Measurements from ENCODE around the gene C6orf47.

C6orf47 gene

DNA sequence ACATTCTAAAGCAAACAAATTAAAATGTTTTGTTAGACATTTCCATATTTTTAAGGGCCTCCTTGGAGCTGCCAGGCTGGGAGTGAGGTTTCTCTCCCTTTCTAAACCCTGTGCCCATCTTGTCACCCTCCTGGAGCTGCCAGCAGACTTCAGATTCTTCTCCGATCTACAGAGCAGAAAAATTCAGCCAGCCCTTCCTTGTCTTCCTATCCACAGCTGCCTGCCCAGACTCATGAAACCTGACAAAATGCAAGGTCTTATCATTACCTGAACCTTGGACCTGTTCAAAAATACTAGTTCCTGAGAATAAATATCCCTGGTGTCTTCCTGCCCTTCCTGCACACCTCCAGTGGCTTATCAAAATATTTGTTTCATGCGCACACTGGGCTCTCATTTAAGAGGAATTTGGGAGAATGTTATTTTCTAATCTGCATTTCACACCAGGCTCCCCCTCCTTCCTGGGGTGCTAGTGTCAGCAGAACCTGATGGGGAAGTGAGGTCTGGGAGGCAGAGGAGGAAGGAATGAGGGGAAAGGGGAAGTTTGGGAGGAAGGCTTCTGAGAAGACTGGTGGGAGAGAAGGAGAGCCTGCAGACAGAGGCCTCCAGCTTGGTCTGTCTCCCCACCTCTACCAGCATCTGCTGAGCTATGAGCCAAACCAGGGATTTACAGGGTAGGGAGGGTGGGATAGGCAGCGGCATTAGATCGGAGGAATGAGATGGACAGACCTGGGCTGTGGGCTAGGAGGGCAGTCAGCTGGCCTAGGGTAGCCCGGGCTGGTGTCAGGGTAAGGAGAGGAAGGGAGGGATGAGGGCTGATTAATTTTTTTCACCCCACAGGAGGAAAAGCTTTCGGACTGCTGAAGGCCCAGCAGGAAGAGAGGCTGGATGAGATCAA, 45.6 kb downstream of the C6orf47 start, which contains the start of gene AIF1:
Gene AIF1 (plus strand): TSS at position 551 of the 895 bp plus-strand sequence. CDS start 96 bp downstream, at position 647.
- no peak for DNase-seq (ENCODE audit: low read depth in 2 of 2)

DNA sequence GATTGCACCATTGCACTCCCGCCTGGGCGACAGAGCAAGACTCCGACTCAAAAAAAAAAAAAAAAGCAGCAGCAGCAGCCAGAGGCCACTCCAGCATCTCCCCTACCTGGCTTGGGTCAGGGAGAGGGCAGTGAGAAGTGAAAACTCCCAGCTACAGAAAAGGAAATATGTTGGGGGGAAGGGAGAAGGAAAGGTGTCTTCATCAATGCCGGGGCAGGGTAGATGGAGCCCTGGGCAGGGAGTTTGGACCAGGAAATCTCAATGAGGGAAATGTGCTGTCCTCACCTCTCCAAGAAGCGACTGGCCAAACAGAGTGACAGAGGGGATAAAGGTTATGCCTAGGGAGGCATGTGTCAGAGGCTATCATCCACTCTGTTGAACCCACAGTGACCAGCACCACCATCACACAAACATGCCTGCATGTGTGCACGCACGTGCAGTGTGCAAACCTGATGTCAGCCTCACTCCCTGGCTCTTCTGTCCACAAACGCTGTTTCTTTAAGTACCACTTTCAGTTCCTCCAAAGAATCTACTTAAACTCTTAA, 46.4 kb downstream of the C6orf47 start:
- DNase-seq (ENCODE audit: low read depth in 2 of 2), result no peak

DNA sequence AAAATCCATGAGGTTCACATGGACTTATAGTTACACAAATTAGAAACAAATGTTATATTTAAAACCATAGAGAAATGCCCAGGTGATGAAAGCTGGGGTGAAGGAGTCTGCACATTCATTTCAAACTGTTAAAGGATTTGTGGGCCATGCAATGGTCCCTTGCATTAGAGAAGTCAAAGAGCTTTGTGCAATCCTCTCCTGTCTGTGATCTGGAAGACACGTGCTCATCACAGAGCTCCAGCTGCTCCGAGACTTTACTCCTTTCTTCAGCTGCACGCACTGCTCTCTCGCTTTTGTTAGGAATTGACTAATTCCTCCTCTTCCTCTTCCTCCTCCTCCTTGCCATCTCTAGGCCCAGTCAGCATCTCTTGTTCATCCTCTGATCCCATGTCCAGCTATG, 49.6 kb downstream of the C6orf47 start:
- no peak for DNase-seq (ENCODE audit: low read depth in 2 of 2)

DNA sequence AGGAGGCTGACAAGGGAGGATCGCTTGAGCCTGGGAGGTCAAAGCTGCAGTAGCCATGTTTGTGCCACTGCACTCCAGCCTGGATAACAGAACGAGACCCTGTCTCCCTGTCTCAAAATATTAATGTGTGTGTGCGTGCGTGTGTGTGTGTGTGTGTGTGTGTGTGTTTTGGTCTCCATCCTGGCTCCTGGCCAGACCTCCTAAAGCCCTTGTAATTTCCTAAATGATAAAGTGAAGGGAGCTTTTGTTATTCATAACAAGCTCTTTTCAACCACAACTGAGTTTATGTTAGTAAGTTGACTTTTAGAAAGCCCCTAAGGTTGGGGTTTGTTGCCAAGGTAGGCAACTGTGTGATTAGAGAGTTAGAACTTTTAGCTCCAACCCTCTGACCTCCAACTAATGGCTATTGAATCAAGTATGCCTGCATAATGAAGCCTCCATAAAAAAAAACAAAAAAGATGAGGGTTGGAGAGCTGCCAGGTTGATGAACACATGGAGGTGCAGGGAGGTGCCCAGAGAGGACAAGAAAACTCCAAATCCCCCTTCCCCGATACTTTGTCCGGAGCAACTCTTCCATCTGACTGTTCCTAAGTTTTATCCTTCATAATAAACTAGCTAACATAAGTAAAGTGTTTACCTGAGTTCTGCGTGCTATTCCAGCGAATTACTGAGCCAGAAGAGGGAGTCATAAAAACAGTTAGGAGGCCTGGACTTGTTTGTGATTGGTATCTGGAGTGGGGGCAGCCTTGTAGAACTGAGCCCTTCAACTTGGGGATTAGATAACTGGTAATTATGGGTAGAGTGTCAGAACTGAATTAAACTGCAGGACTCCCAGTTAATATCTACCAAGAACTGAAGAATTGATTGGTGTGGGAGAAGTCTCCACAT, 50.8 kb downstream of the C6orf47 start:
- no peak for DNase-seq (ENCODE audit: low read depth in 2 of 2)

All from stimulated activated CD8-positive, alpha-beta memory T cell treated with anti-CD3 and anti-CD28 coated beads, Interleukin-2, amount 100 ng/mL, for 48 hours (primary cell).